RPMI8226 (cell line): Measurements from ENCODE around the gene DOP1A.

Source experiments
- DNase-seq: peaks from one replicate; pipeline ENCODE4 v3.0.0-alpha.2; 2015

DOP1A gene

GRCh38 chr6:83067448-83068439, at the start of gene DOP1A:
DOP1A (plus strand) TSS chr6:83067671; CDS start chr6:83096978, 29,307 bp downstream.
- peak; percentile 93 for DNase-seq

GRCh38 chr6:83019741-83020140, 47.7 kb upstream of the DOP1A start:
- no peak for DNase-seq

GRCh38 chr6:83031689-83032088, 35.8 kb upstream of the DOP1A start:
- DNase-seq = no peak

GRCh38 chr6:83038246-83038645, 29.2 kb upstream of the DOP1A start:
- DNase-seq = no peak

- no peak for DNase-seq
Measured at GRCh38 chr6:83042467-83043053, 24.9 kb upstream of the DOP1A start.

GRCh38 chr6:83044091-83044768, 23.2 kb upstream of the DOP1A start:
- no peak for DNase-seq

- DNase-seq = no peak
Measured at GRCh38 chr6:83047065-83047754, 20.3 kb upstream of the DOP1A start.

GRCh38 chr6:83051377-83052172, 15.9 kb upstream of the DOP1A start:
- no peak for DNase-seq

GRCh38 chr6:83053678-83054077, 13.8 kb upstream of the DOP1A start:
- DNase-seq = no peak

GRCh38 chr6:83055366-83055964, 12.0 kb upstream of the DOP1A start:
- DNase-seq = peak; percentile 32

GRCh38 chr6:83057705-83058321, 9.7 kb upstream of the DOP1A start:
- DNase-seq = peak; percentile 66

GRCh38 chr6:83061190-83061589, 6.3 kb upstream of the DOP1A start:
- no peak for DNase-seq

- no peak for DNase-seq
Measured at GRCh38 chr6:83062225-83062624, 5.2 kb upstream of the DOP1A start.

- DNase-seq = peak; percentile 85
Measured at GRCh38 chr6:83065511-83066192, 1.8 kb upstream of the DOP1A start, which contains the start of gene UBE3D. UBE3D (minus strand) TSS chr6:83065841; CDS start chr6:83065718, 123 bp downstream.

GRCh38 chr6:83068616-83069015, 1.1 kb downstream of the DOP1A start:
- no peak for DNase-seq

GRCh38 chr6:83069633-83070032, 2.2 kb downstream of the DOP1A start:
- DNase-seq = no peak

- DNase-seq = peak; percentile 62
Measured at GRCh38 chr6:83071023-83071422, 3.6 kb downstream of the DOP1A start.

- DNase-seq = no peak
Measured at GRCh38 chr6:83071707-83072106, 4.2 kb downstream of the DOP1A start.

GRCh38 chr6:83072726-83073125, 5.3 kb downstream of the DOP1A start:
- no peak for DNase-seq

- no peak for DNase-seq
Measured at GRCh38 chr6:83073615-83074014, 6.1 kb downstream of the DOP1A start.
